HG03045 (cell line): Measurements from ENCODE around the gene TTBK1.

Experiments used
- ATAC-seq: cut with Tn5 transposase; IDR thresholded peaks from one replicate; pipeline ENCODE4 v1.9.1; 2021; ENCODE audit warnings: mild to moderate bottlenecking, moderate library complexity; ENCODE audit not compliant: unreplicated experiment

Gene TTBK1

GRCh38 chr6:43336382-43336781, 93.1 kb downstream of the TTBK1 start:
- no peak for ATAC-seq
